Measurements from ENCODE around the gene TBCC.
"Not testable (repeated sequence)": the region's sequence is repeated elsewhere in the genome, so short reads cannot be mapped to it uniquely, and the experiment has no call there.

GRCh38 chr6:42702786-42703185, 43.1 kb downstream of the TBCC start:
- TF ChIP-seq POLR2A, CTCF, POLR2AphosphoS5, EP300 (IDR thresholded peaks at IDR 0.05): not testable (repeated sequence)

All from gastroesophageal sphincter (tissue), 3 donors.